T47D (cell line): Measurements from ENCODE around the gene NSG2.
"Not testable (repeated sequence)": the region's sequence is repeated elsewhere in the genome, so short reads cannot be mapped to it uniquely, and the experiment has no call there.

Source experiments
- DNase-seq, 2 experiments: peaks; one replicate each; pipeline versions ENCODE4 v3.0.0 to v3.0.0-alpha.2; 2011 to 2012; ENCODE audit warnings: low read depth in 1 of 2, low spot score in 1 of 2
- JUND ChIP-seq: IDR thresholded peaks from 2 replicates; pipeline ENCODE4 v1.6.1; 2012; ENCODE audit warnings: low read depth
- in situ Hi-C: cut with HindIII; loops from 2 replicates; pipeline ENCODE4 v1.10.0; 2016; ENCODE audit warnings: low sequenced_read_pairs, low pct_unique_long_range_greater_than_20kb

The NSG2 gene

GRCh38 chr5:174094857-174095606 is 49.5 kb downstream of the NSG2 start:
- no peak for DNase-seq
- no peak for TF ChIP-seq JUND
- in situ Hi-C loops, result no loop called here

DNA sequence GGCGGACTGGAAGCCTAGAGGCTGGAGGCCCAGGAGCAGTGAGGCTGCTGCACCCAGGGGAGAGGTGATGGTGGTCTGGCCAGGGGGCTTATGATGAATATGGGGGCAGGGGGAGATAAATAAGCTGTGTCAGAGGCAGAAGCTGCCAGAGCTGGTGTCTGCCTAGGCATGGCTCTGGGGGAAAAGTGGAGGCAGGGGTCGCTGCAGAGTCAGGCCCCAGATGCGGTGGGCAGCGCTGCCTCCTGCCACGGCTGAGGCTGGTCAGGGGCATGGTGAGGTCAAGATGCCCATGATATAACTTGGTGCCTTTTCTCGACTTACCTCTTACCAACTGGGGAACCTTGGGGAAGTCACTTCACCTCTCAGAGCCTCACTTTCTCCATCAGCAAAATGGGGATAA is 51.1 kb downstream of the NSG2 start:
- no peak for DNase-seq
- in situ Hi-C loops, result no loop called here
- TF ChIP-seq JUND, result no peak

DNA sequence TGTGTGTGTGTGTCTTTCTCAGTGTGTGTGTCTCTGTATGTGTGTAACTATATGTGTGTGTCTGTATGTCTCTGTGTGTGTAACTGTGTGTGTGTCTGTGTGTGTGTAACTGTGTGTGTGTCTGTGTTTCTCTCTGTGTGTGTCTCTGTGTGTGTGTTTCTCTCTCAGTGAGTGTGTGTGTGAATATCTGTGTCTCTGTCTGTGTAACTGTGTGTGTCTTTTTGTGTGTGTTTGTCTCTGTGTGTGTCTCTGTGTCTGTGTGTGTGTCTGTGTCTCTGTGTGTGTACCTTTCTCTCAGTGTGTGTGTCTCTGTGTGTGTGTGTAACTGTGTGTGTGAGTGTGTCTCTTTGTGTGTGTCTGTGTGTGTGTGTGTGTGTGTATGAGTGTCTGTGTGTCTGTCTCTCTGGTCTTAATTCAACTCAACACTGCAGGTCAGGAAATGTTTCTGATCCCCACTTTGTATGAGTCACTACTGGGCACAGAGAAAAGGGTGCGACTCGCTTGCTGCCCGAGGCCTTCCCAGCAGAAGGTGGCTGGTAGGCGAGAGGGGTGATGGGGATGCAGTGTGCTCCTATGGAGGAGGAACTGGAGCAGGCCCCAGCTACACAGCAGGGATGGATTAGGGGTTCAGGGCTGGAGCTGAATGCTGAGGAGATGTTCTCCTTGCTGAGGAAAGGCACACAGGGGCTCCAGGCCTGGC is 52.1 kb downstream of the NSG2 start:
- in situ Hi-C loops, result no loop called here
- DNase-seq, result no peak
- no peak for TF ChIP-seq JUND

GRCh38 chr5:174098694-174099093 is 53.2 kb downstream of the NSG2 start:
- in situ Hi-C loops, result no loop called here
- no peak for TF ChIP-seq JUND
- no peak for DNase-seq

- TF ChIP-seq JUND, result no peak
- DNase-seq, result no peak
- in situ Hi-C loops, result no loop called here
These were observed 55.0 kb downstream of the NSG2 start for GRCh38 chr5:174100490-174100889.

- TF ChIP-seq JUND, result no peak
- DNase-seq, result no peak
- in situ Hi-C loops, result no loop called here
These were observed 55.8 kb downstream of the NSG2 start for GRCh38 chr5:174101195-174101730.

DNA sequence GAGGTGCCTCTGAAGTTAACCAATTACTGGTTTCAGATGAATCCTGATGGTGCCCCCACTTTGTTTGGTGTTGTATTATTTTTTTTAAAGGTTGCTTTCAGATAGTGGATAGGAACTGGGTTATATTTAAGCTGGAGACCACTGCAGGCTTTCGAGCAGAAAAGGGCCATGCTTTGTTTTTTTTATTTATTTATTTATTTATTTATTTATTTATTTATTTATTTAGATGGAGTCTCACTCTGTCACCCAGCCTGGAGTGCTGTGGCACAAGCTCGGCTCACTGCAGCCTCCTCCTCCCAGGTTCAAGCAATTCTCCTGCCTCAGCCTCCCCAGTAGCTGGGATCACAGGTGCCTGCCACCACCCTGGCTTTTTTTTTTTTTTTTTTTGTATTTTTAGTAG is 57.1 kb downstream of the NSG2 start:
- DNase-seq, in situ Hi-C loops: not testable (repeated sequence)

GRCh38 chr5:174106997-174107655 is 61.6 kb downstream of the NSG2 start:
- no peak for DNase-seq
- in situ Hi-C loops, result no loop called here
- TF ChIP-seq JUND, result no peak

DNA sequence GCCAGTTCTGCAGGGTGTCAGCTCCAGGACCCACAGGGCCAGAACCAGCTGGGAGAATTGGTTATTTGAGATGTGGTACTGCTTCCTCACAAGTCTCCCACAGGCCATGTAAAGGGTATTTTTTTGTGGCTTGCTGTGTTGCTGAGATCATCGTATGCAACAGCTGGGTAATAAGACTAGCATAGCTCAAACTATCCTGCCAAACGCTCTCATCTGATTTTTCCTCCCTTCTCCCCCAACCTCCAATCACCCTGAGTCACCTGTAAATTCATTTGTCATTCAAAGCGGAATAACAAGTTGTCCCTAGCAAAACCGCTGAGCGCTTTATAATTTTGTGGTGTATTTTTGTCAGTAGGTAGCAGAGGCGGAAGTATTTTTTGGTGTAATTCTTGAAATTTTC is 63.2 kb downstream of the NSG2 start:
- TF ChIP-seq JUND, result no peak
- no peak for DNase-seq
- in situ Hi-C loops, result no loop called here

DNA sequence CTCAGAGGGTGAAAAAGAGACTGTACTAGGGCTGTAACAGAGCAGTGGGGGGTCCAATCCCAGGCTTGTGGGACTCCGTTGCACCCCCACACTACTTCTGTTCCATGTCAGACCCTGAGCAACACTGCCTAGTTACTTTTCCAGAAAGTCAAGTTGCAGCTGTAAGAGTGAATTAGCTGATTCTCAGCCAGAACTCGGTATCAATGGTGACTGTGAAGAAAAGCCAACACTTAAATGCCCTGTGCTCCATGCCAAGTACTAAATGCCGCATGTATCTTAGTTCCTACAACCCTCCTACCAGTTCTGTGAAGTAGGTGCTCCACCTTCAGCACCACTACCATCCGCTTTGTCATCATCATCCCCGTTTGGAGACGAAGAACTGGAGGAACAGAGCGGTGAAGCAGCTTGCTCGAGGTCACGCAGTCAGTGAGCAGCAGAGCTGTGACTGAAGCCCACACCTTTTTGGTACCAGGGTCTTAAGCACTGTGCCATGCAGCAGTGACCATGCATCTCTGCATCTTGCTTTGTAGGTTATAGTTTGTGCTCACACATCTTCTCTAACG is 64.3 kb downstream of the NSG2 start:
- TF ChIP-seq JUND, result no peak
- DNase-seq, result no peak
- in situ Hi-C loops, result no loop called here

DNA sequence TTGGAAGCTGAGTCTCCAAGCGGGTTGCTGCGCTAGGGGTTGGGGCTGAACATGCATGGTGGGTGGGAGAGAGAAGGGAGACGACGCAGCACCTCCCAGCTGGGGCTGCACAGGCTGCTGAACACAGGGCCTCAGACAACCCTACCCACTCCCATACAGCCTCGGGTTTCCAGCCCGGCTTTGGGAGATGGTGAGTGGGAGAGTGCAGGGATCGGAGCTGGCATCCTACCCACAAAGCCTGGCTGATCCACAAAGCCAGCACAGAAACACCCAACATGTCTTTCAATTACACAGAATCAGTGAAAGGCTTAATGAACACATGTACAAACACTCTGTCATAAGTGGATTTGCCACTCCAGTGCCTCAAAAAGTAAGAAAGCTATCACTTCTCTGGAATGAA is 64.8 kb downstream of the NSG2 start:
- DNase-seq, result no peak
- no peak for TF ChIP-seq JUND
- in situ Hi-C loops, result no loop called here

- no peak for TF ChIP-seq JUND
- DNase-seq, result no peak
- in situ Hi-C loops, result no loop called here
These were observed 65.9 kb downstream of the NSG2 start for GRCh38 chr5:174111287-174111973.

DNA sequence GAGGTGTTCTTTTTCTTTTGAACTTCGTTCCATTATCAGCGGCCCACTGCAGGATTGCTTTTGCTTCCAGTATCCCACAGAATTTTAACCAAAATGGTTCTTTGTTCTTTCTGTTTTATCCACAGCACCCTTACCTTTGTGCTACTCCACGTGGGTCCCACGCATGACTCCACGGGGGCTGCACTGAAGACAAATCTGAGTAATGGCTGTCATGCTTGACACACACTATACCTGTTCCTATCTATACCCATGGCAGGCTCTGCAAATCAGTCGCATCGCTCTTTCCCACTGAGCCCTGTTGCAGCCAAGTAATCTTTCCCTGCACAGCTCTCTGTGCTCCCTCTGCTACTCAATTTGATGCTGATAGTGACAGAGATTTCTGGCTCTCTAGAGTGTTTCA is 69.7 kb downstream of the NSG2 start:
- no peak for DNase-seq
- in situ Hi-C loops, result no loop called here
- no peak for TF ChIP-seq JUND
